ENCODE results near the gene USP34.

The USP34 gene

GRCh38 chr2:61249521-61250071, 221.3 kb downstream of the USP34 start:
- no peak overlapping the region for H3K4me3 ChIP-seq (ENCODE audit: low read length)
- H3K27me3 ChIP-seq (ENCODE audit: control insufficient read depth, insufficient read depth, low read length) = no peaks in the 10 kb centered on the region
- no peaks in the 10 kb centered on the region for H3K4me1 ChIP-seq (ENCODE audit: control insufficient read depth, insufficient read depth, low read length)
- H3K9me3 ChIP-seq (ENCODE audit: control insufficient read depth, low read length) = no peaks in the 10 kb centered on the region
- H3K36me3 ChIP-seq (ENCODE audit: control insufficient read depth, insufficient read depth, low read length) = no peaks in the 10 kb centered on the region
- no peak overlapping the region for H3K9ac ChIP-seq (ENCODE audit: low read length)

GRCh38 chr2:61247204-61247812, 223.6 kb downstream of the USP34 start:
- H3K4me3 ChIP-seq (ENCODE audit: low read length) = no peak overlapping the region
- no peaks in the 10 kb centered on the region for H3K9me3 ChIP-seq (ENCODE audit: control insufficient read depth, low read length)
- H3K4me1 ChIP-seq (ENCODE audit: control insufficient read depth, insufficient read depth, low read length) = no peaks in the 10 kb centered on the region
- H3K36me3 ChIP-seq (ENCODE audit: control insufficient read depth, insufficient read depth, low read length) = no peaks in the 10 kb centered on the region
- no peaks in the 10 kb centered on the region for H3K27me3 ChIP-seq (ENCODE audit: control insufficient read depth, insufficient read depth, low read length)
- no peak overlapping the region for H3K9ac ChIP-seq (ENCODE audit: low read length)

GRCh38 chr2:61244694-61245093, 226.2 kb downstream of the USP34 start:
- Histone ChIP-seq H3K27me3 (ENCODE audit: control insufficient read depth, insufficient read depth, low read length) (no peaks in the 10 kb centered on the region), H3K4me1 (ENCODE audit: control insufficient read depth, insufficient read depth, low read length) (no peaks in the 10 kb centered on the region), H3K4me3 (ENCODE audit: low read length) (no peak overlapping the region), H3K9ac (ENCODE audit: low read length) (no peak overlapping the region), H3K36me3 (ENCODE audit: control insufficient read depth, insufficient read depth, low read length) (no peaks in the 10 kb centered on the region), H3K9me3 (ENCODE audit: control insufficient read depth, low read length) (no peaks in the 10 kb centered on the region)

GRCh38 chr2:61241266-61241665, 229.6 kb downstream of the USP34 start:
- Histone ChIP-seq H3K4me3 (ENCODE audit: low read length) (no peak overlapping the region), H3K27me3 (ENCODE audit: control insufficient read depth, insufficient read depth, low read length) (no peaks in the 10 kb centered on the region), H3K9me3 (ENCODE audit: control insufficient read depth, low read length) (no peaks in the 10 kb centered on the region), H3K36me3 (ENCODE audit: control insufficient read depth, insufficient read depth, low read length) (no peaks in the 10 kb centered on the region), H3K9ac (ENCODE audit: low read length) (no peak overlapping the region), H3K4me1 (ENCODE audit: control insufficient read depth, insufficient read depth, low read length) (no peaks in the 10 kb centered on the region)

- H3K9ac ChIP-seq (ENCODE audit: low read length) = no peak overlapping the region
- H3K4me1 ChIP-seq (ENCODE audit: control insufficient read depth, insufficient read depth, low read length) = no peaks in the 10 kb centered on the region
- H3K36me3 ChIP-seq (ENCODE audit: control insufficient read depth, insufficient read depth, low read length) = no peaks in the 10 kb centered on the region
These were observed 232.5 kb downstream of the USP34 start for GRCh38 chr2:61238219-61239012.

GRCh38 chr2:61235716-61236115, 235.2 kb downstream of the USP34 start:
- no peaks in the 10 kb centered on the region for H3K4me1 ChIP-seq (ENCODE audit: control insufficient read depth, insufficient read depth, low read length)
- H3K9ac ChIP-seq (ENCODE audit: low read length) = no peak overlapping the region
- no peaks in the 10 kb centered on the region for H3K9me3 ChIP-seq (ENCODE audit: control insufficient read depth, low read length)
- H3K4me3 ChIP-seq (ENCODE audit: low read length) = no peak overlapping the region
- no peaks in the 10 kb centered on the region for H3K36me3 ChIP-seq (ENCODE audit: control insufficient read depth, insufficient read depth, low read length)
- H3K27me3 ChIP-seq (ENCODE audit: control insufficient read depth, insufficient read depth, low read length) = no peaks in the 10 kb centered on the region

More at GRCh38 chr2:61238219-61239012, 232.5 kb downstream of the USP34 start:
- Histone ChIP-seq H3K4me3 (ENCODE audit: low read length) (no peak overlapping the region), H3K27me3 (ENCODE audit: control insufficient read depth, insufficient read depth, low read length) (no peaks in the 10 kb centered on the region), H3K9me3 (ENCODE audit: control insufficient read depth, low read length) (no peaks in the 10 kb centered on the region)

GRCh38 chr2:61233581-61233980, 237.3 kb downstream of the USP34 start:
- Histone ChIP-seq H3K9me3 (ENCODE audit: control insufficient read depth, low read length) (no peaks in the 10 kb centered on the region), H3K9ac (ENCODE audit: low read length) (no peak overlapping the region), H3K27me3 (ENCODE audit: control insufficient read depth, insufficient read depth, low read length) (no peaks in the 10 kb centered on the region), H3K4me3 (ENCODE audit: low read length) (no peak overlapping the region), H3K36me3 (ENCODE audit: control insufficient read depth, insufficient read depth, low read length) (no peaks in the 10 kb centered on the region), H3K4me1 (ENCODE audit: control insufficient read depth, insufficient read depth, low read length) (no peaks in the 10 kb centered on the region)

- no peaks in the 10 kb centered on the region for H3K4me1 ChIP-seq (ENCODE audit: control insufficient read depth, insufficient read depth, low read length)
- H3K27me3 ChIP-seq (ENCODE audit: control insufficient read depth, insufficient read depth, low read length) = no peaks in the 10 kb centered on the region
- H3K4me3 ChIP-seq (ENCODE audit: low read length) = no peak overlapping the region
- H3K9me3 ChIP-seq (ENCODE audit: control insufficient read depth, low read length) = no peaks in the 10 kb centered on the region
- H3K36me3 ChIP-seq (ENCODE audit: control insufficient read depth, insufficient read depth, low read length) = peaks cover 4% of the 10 kb centered on the region
- no peak overlapping the region for H3K9ac ChIP-seq (ENCODE audit: low read length)
These were observed 241.0 kb downstream of the USP34 start for GRCh38 chr2:61229936-61230335.

GRCh38 chr2:61222567-61222966, 248.3 kb downstream of the USP34 start:
- Histone ChIP-seq H3K9me3 (ENCODE audit: control insufficient read depth, low read length) (no peaks in the 10 kb centered on the region), H3K9ac (ENCODE audit: low read length) (no peak overlapping the region), H3K4me1 (ENCODE audit: control insufficient read depth, insufficient read depth, low read length) (peaks cover 12% of the 10 kb centered on the region), H3K27me3 (ENCODE audit: control insufficient read depth, insufficient read depth, low read length) (no peaks in the 10 kb centered on the region), H3K4me3 (ENCODE audit: low read length) (no peak overlapping the region), H3K36me3 (ENCODE audit: control insufficient read depth, insufficient read depth, low read length) (peaks cover 4% of the 10 kb centered on the region)

GRCh38 chr2:61221819-61222218, 249.1 kb downstream of the USP34 start:
- Histone ChIP-seq H3K9ac (ENCODE audit: low read length) (no peak overlapping the region), H3K4me1 (ENCODE audit: control insufficient read depth, insufficient read depth, low read length) (peaks cover 12% of the 10 kb centered on the region), H3K27me3 (ENCODE audit: control insufficient read depth, insufficient read depth, low read length) (no peaks in the 10 kb centered on the region), H3K9me3 (ENCODE audit: control insufficient read depth, low read length) (no peaks in the 10 kb centered on the region), H3K4me3 (ENCODE audit: low read length) (no peak overlapping the region), H3K36me3 (ENCODE audit: control insufficient read depth, insufficient read depth, low read length) (peaks cover 4% of the 10 kb centered on the region)

GRCh38 chr2:61220768-61221167, 250.1 kb downstream of the USP34 start:
- peaks cover 12% of the 10 kb centered on the region for H3K4me1 ChIP-seq (ENCODE audit: control insufficient read depth, insufficient read depth, low read length)
- H3K9me3 ChIP-seq (ENCODE audit: control insufficient read depth, low read length) = no peaks in the 10 kb centered on the region
- H3K4me3 ChIP-seq (ENCODE audit: low read length) = no peak overlapping the region
- H3K36me3 ChIP-seq (ENCODE audit: control insufficient read depth, insufficient read depth, low read length) = peaks cover 1% of the 10 kb centered on the region
- H3K27me3 ChIP-seq (ENCODE audit: control insufficient read depth, insufficient read depth, low read length) = no peaks in the 10 kb centered on the region
- H3K9ac ChIP-seq (ENCODE audit: low read length) = no peak overlapping the region

- Histone ChIP-seq H3K4me1 (ENCODE audit: control insufficient read depth, insufficient read depth, low read length) (peaks cover 12% of the 10 kb centered on the region), H3K36me3 (ENCODE audit: control insufficient read depth, insufficient read depth, low read length) (no peaks in the 10 kb centered on the region), H3K4me3 (ENCODE audit: low read length) (no peak overlapping the region), H3K9ac (ENCODE audit: low read length) (no peak overlapping the region), H3K27me3 (ENCODE audit: control insufficient read depth, insufficient read depth, low read length) (no peaks in the 10 kb centered on the region), H3K9me3 (ENCODE audit: control insufficient read depth, low read length) (no peaks in the 10 kb centered on the region)
These were observed 252.1 kb downstream of the USP34 start for GRCh38 chr2:61218817-61219170.
